DLD1 (cell line): ENCODE data around the gene FYTTD1.

Experiments used
- in situ Hi-C: cut with HindIII; loops from 2 replicates; pipeline ENCODE4 v1.10.0; 2017; ENCODE audit warnings: low sequenced_read_pairs

The FYTTD1 gene

GRCh38 chr3:197736491-197737318 lies 13.0 kb upstream of the FYTTD1 start, which contains the start of gene RUBCN:
TSS of gene RUBCN (minus strand) at chr3:197736904. CDS start at chr3:197736719, 185 bp downstream.
- in situ Hi-C loops: no loop called here

GRCh38 chr3:197737319-197737649 lies 12.4 kb upstream of the FYTTD1 start:
- in situ Hi-C loops: no loop called here

- in situ Hi-C loops: no loop called here
Observed at GRCh38 chr3:197737749-197738462, 11.8 kb upstream of the FYTTD1 start.

- in situ Hi-C loops: no loop called here
Observed at GRCh38 chr3:197742787-197743186, 6.9 kb upstream of the FYTTD1 start.

- in situ Hi-C loops: no loop called here
Observed at GRCh38 chr3:197746209-197746608, 3.5 kb upstream of the FYTTD1 start.

GRCh38 chr3:197746801-197747237 lies 2.9 kb upstream of the FYTTD1 start:
- in situ Hi-C loops: no loop called here

GRCh38 chr3:197748597-197749314 lies 927 bp upstream of the FYTTD1 start:
- in situ Hi-C loops: no loop called here

- in situ Hi-C loops: no loop called here
Observed at GRCh38 chr3:197749315-197749600, 425 bp upstream of the FYTTD1 start.

GRCh38 chr3:197750396-197750831 lies 731 bp downstream of the FYTTD1 start:
- in situ Hi-C loops: no loop called here

- in situ Hi-C loops: no loop called here
Observed at GRCh38 chr3:197750858-197751737, 1.4 kb downstream of the FYTTD1 start.

GRCh38 chr3:197752107-197752506 lies 2.4 kb downstream of the FYTTD1 start:
- in situ Hi-C loops: no loop called here

- in situ Hi-C loops: no loop called here
Observed at GRCh38 chr3:197753263-197753662, 3.6 kb downstream of the FYTTD1 start.

GRCh38 chr3:197756704-197757103 lies 7.0 kb downstream of the FYTTD1 start:
- in situ Hi-C loops: no loop called here

- in situ Hi-C loops: no loop called here
Observed at GRCh38 chr3:197758512-197758911, 8.8 kb downstream of the FYTTD1 start.

GRCh38 chr3:197761784-197762183 lies 12.1 kb downstream of the FYTTD1 start:
- in situ Hi-C loops: no loop called here

- in situ Hi-C loops: no loop called here
Observed at GRCh38 chr3:197775317-197775716, 25.6 kb downstream of the FYTTD1 start.

GRCh38 chr3:197782230-197782629 lies 32.5 kb downstream of the FYTTD1 start:
- in situ Hi-C loops: no loop called here

GRCh38 chr3:197784019-197784585 lies 34.4 kb downstream of the FYTTD1 start:
- in situ Hi-C loops: no loop called here

GRCh38 chr3:197787412-197787811 lies 37.7 kb downstream of the FYTTD1 start:
- in situ Hi-C loops: no loop called here

- in situ Hi-C loops: no loop called here
Observed at GRCh38 chr3:197789309-197789708, 39.6 kb downstream of the FYTTD1 start.
